Non-pigmented ciliary epithelial cell (primary cell): ENCODE data around the gene PRKG1.

ENCODE experiments used
- DNase-seq: peaks from one replicate; pipeline ENCODE4 v3.0.0-alpha.2; 2010; ENCODE audit warnings: low read depth

The PRKG1 gene

DNA sequence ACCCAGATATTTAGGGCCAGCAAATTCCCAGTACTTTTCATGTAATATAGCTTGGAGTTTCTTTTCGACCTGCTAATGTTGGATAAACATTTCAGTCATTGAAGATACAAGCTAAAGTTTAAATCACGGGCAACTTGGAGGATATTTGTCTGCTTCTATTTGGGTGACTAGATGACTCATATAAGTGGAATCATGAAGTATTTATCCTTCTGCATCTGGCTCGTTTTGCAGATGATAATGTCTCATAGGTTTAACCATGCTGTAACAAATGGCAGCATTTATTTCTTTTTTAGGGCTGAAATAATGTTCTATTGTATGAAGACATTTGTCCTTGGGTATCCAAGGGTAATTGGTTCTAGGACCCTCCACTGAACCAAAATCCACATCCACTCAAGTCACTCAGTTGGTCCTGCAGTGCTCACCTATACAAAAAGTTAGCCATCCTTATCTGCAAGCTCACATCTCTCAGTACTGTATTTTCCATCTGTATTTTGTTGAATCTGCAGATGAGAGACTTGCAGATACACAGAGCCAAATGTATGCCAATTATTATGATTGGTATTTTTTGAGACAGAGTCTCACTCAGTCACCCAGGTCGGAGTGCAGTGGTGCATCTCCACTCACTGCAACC is 812.3 kb downstream of the PRKG1 start:
- DNase-seq, result no peak

GRCh38 chr10:51888263-51888662 is 814.0 kb downstream of the PRKG1 start:
- no peak for DNase-seq

DNA sequence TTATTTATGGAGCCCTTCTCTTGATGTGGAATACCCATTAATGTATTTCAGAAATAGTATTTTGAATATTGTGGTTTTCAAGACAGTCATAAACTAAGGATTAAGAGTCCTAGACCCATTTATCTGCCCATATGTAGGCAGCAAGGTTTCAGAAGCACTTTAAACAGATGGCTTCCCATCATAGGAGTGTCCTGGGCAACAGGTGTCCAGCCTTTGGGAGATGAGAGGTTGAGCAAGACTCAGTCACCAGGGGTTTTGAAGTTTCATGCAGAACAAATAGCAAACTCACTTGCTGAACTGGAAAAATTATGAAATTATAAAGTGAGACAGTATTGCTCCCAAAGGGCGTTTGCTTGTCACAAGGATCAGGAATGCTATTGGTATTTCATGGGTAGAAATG is 818.0 kb downstream of the PRKG1 start:
- no peak for DNase-seq

GRCh38 chr10:51892965-51893658 is 818.8 kb downstream of the PRKG1 start:
- no peak for DNase-seq

GRCh38 chr10:51894771-51895578 is 820.7 kb downstream of the PRKG1 start:
- no peak for DNase-seq

GRCh38 chr10:51896849-51897248 is 822.6 kb downstream of the PRKG1 start:
- no peak for DNase-seq

DNA sequence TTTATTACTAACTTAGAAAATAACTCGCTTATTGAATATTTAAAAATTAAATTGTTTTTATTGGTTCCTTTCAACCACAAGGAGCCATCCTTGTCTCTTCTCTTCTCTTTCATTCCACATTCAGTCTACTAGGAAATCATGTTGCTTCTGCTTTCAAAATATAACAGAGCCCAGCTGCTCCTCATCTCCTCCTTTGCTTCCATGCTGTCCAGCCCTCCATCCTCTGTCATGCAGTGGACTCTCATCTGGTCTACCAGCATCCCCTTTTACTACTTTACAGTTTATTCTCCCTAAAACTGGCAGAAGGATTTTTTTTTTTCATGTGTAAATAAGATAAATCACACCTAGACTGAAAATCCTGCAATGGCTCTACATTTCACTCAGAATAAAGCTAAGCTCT is 823.3 kb downstream of the PRKG1 start:
- no peak for DNase-seq

DNA sequence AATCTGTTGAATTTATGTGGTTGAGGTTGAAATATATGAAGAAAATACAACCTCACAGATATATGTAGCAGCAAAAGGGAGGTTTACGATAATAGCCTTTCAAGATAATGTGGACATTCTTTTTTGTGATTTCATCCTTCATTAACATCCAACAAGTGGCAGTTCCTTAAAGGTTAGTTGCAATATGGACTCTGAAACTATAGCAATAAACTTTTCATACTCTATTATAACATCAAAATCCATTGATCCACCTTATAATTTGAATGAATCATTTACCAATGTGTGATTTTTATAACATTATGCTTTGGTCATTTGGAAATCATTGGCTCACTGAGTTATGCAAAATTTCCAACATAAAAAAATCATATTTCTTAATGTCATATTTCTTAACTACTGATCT is 825.9 kb downstream of the PRKG1 start:
- no peak for DNase-seq

- no peak for DNase-seq
Measured at GRCh38 chr10:51903675-51904074, 829.4 kb downstream of the PRKG1 start.

DNA sequence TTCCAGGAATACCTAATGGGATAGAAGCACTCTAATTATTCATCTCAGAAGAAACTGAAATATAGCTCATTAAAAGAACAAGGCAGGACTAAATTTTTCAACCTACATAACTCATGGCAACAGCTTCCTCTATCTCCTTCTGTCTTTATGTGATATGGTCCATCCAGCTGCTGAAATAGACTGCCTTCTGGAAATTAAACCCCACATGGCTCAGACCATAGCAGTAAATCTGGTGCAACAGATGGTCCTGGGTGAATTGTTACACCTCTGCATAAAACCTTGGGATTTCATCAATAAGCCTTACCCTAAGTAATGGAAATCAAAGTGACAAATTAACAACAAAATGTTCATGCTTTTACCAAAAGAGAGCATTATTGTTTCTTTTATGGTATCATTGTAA is 830.7 kb downstream of the PRKG1 start:
- DNase-seq, result no peak

GRCh38 chr10:51907361-51907760 is 833.1 kb downstream of the PRKG1 start:
- DNase-seq, result no peak

DNA sequence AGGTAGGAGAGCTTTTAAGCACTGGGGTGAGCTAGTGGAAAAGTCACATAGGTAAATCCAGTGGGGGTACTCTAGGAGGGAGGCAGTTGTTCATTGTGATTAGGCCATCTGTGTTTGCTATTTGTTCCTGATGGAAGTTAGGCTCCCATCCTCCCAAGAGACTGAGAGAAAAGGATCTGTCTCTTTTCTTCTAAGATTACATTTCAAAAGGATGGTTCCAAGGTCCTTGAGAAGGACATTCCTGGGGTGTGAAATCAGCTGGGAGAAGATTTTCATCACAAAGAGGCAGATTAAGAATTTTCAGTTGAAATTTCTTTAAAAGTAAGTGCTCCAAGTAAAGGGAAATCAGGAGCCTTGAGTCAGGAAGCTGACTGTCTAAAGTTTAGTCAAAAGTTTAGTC is 835.9 kb downstream of the PRKG1 start:
- no peak for DNase-seq

DNA sequence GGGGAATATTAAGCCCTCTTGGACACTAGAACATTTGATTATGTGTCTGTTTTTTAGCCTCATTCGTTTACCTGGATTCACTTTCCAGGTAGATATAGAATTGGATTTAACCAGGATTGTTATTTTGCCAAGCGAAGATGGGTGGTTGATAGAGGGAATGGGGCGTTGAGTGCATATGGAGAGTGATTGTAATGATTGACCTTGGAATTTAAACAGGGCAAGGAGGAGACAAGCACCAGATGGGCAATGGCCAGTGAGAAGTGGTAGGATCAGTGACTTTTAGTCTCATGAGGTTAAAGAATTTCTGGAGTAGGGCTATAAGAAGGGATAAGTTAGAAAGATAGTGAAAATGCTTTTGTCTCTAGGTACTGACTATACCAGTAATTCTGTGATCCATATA is 836.3 kb downstream of the PRKG1 start:
- DNase-seq, result no peak

- DNase-seq, result no peak
Measured at GRCh38 chr10:51911723-51912122, 837.4 kb downstream of the PRKG1 start.

DNA sequence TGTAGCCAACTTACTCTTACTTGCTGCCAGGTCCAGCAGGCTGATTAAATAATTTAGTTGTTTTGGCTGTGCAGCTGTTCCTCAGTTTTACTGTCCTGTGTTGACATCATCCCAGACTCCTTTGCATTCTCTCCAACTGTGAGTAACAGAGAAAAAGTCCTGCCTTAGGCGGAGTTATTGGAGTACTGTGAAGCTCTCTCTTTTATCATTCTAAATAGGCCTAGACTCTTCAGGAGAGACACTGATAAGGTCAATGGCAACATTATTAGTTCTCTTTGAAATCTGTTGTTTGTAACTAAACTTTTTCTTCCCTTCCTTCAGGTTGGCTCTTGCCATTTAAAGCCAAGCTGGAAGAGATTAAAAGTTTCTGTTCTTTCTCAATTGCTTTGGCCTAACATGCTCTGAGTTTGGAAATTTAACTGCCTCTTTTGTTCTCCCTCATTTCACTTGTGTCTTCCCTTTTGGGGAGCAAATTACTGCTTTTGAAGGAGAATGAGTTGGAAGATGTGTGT is 840.8 kb downstream of the PRKG1 start:
- DNase-seq, result no peak

- DNase-seq, result no peak
Measured at GRCh38 chr10:51918440-51918839, 844.2 kb downstream of the PRKG1 start.

GRCh38 chr10:51918884-51919325 is 844.6 kb downstream of the PRKG1 start:
- no peak for DNase-seq

- DNase-seq, result no peak
Measured at GRCh38 chr10:51920672-51921071, 846.4 kb downstream of the PRKG1 start.

- no peak for DNase-seq
Measured at GRCh38 chr10:51924359-51924758, 850.1 kb downstream of the PRKG1 start.

GRCh38 chr10:51926337-51926736 is 852.0 kb downstream of the PRKG1 start:
- DNase-seq, result no peak

- DNase-seq, result no peak
Measured at GRCh38 chr10:51928162-51928561, 853.9 kb downstream of the PRKG1 start.

GRCh38 chr10:51932530-51932929 is 858.2 kb downstream of the PRKG1 start:
- no peak for DNase-seq

- DNase-seq, result no peak
Measured at GRCh38 chr10:51934373-51934772, 860.1 kb downstream of the PRKG1 start.
